HL-60 (cell line): ENCODE measurements around the gene MAGEA2B.

ENCODE experiments used
- POLR2AphosphoS5 ChIP-seq: IDR thresholded peaks from 2 replicates; pipeline ENCODE4 v1.6.1; 2012; ENCODE audit warnings: low read depth
- TF ChIP-seq, protein P1 (sequence below): IDR thresholded peaks from one replicate; pipeline ENCODE4 v1.5.1; 2011; ENCODE audit warnings: low read length, control low read depth, inconsistent platforms; ENCODE audit not compliant: insufficient read depth

DNA sequence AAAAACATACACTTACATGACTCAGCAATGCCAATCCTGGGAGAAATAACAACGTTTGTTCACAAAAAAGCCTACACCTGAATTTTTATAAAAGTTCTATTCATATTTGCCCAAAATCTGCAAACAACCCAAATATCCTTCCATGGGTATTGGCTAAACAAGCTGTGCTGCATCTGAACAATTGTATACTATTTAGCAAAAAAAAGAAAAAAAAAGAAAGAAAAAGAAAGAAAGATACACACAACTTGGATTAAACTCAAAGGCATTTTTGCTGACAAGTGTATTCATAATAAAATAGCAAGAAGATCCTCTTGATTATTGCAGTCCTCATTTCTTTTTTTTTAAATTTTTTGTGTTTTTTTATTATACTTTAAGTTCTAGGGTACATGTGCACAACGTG, 40.3 kb upstream of the MAGEA2B start:
- TF ChIP-seq, protein P1, sequence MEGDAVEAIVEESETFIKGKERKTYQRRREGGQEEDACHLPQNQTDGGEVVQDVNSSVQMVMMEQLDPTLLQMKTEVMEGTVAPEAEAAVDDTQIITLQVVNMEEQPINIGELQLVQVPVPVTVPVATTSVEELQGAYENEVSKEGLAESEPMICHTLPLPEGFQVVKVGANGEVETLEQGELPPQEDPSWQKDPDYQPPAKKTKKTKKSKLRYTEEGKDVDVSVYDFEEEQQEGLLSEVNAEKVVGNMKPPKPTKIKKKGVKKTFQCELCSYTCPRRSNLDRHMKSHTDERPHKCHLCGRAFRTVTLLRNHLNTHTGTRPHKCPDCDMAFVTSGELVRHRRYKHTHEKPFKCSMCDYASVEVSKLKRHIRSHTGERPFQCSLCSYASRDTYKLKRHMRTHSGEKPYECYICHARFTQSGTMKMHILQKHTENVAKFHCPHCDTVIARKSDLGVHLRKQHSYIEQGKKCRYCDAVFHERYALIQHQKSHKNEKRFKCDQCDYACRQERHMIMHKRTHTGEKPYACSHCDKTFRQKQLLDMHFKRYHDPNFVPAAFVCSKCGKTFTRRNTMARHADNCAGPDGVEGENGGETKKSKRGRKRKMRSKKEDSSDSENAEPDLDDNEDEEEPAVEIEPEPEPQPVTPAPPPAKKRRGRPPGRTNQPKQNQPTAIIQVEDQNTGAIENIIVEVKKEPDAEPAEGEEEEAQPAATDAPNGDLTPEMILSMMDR: no peak
- no peak for TF ChIP-seq POLR2AphosphoS5
